HG02678 (cell line): ENCODE data around the gene GIMAP8.
A peak's percentile ranks its signal among the peaks of the same experiment; 100 is the strongest.

Experiments
- ATAC-seq: cut with Tn5 transposase; IDR thresholded peaks from one replicate; pipeline ENCODE4 v1.9.1; 2021; ENCODE audit warnings: mild to moderate bottlenecking, moderate library complexity; ENCODE audit not compliant: unreplicated experiment

Gene GIMAP8

DNA sequence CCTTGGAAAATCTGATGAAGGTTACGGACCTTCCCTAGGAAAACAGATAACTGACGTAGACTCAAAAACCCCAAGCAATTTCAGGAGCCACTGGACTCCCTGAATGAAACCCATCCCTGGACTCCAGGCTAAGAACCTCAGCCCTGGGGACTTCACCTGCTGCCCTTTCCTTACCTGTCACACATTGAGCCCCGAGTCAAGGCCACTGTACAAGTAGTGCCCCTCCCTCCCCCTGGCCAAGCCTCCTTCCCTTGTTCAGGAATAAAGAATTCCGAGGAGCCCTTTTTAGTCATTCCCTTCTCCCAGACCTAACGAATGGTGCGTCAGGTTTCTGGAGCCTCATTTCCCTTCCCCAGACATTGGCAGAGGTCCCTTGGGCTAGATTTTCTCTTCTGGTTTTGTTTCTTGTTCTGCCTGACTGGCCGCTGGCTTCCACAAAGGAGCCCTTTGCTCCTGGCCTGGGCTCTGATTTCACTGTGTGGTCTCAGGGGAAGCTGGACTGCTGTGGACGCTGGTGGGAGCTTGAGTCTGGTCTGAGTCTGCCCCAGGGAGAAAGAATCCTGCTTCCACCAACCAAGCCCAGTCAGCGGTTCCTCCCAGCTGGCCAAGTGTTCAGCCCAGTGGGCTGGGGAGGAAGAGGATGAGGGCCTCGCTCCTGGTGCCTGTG is 39.6 kb upstream of the GIMAP8 start:
- no peak for ATAC-seq

DNA sequence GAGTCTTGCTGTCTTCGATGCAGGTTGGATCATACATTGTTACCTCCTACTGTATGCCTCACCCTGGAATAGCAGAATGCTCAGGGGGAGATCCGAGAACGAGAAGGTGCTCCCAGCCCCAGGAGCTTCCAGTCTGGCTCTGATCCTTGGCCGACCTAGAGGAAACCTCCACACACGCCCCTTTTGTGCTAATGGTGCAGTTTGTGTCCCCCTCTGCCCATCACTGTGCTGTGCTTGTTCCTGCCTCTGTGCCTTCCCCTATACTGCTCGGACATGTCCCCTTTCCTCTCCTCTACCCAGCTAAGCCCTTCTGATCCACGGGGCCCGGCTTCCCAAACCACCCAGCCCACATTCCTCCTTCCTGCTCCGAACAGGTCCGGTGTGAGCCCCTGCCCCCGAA is 38.8 kb upstream of the GIMAP8 start:
- ATAC-seq, result no peak

DNA sequence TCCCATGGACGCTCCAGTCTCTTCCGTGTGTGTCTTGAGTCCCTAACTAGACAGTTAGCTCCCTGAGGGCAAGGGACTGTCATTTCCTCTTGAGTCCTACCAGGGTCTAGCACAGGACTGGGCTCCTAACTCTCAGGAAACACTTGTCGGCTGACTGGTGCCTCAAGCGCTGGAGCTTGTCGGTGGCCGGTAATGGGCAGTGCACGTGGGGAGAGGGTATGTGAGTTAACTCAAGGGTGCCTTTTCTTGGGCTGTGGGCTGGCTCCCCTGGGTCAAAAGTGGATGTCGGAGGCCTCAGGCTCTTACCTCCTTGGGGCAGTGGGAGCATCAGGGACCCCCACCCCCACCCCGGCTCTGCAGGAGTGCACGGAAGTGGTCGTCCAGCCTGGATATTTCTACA is 38.4 kb upstream of the GIMAP8 start:
- no peak for ATAC-seq

- no peak for ATAC-seq
Measured at GRCh38 chr7:150412518-150413488, 37.6 kb upstream of the GIMAP8 start.

DNA sequence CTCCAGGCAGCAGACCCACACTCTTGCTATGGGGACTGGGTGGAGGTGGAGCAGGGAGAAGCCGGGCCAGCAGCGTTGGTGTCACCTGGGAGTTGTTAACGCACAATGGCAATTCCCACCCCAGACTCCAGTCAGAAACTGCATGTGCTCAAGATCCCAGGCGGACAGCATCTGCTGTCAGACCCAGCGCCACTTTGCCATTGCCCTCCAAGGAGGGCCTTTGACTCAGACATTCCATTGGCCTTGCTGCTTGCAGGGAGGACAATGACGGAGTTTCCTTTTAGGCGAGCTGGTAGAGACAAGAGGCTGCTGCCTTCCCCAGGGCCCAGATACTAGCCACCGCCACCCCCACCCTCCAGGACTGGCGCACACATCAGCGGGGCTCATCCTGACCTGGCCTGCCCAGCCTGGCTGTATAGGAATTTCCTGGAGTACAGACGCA is 36.8 kb upstream of the GIMAP8 start:
- no peak for ATAC-seq

GRCh38 chr7:150415161-150416153 is 35.0 kb upstream of the GIMAP8 start:
- ATAC-seq, result peak; percentile 62

DNA sequence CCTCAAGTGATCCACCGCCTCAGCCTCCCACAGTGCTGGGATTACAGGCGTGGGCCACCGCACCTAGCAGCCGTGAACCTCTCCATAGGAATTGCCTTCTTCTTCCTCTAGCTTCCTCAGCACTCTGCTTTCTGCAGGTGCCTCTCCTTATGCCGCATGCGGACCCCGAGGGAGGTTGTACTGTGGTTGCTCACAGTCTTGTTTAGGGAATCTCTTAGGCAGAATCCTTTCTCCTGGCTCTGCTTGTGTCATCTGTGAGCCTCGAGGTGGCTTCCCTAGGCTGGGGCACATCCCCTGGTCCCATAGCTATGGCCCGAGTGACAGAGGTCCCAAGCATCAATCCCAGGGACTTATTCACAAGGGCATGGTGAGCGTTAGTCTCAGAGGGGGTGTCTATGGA is 33.2 kb upstream of the GIMAP8 start:
- ATAC-seq, result no peak

DNA sequence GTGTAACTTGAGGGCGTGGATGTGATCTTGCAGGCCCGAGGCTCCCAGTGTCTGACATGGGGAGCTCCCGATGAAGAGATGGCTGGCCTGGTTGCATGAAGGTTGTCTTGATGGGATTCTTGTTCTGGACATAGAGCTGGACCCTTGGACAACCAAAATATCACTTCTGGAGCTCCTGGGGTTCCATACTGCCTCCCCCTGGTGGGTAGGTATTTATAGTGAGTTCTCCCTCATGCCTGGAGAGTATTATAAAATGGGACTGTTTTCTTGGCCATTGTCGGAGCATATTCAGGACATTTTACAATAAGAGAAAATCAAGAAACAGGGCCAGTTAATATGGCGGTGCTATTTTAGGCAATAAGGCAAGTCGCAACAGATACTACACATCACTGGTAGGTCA is 32.6 kb upstream of the GIMAP8 start:
- ATAC-seq, result no peak

GRCh38 chr7:150420242-150420641 is 30.2 kb upstream of the GIMAP8 start:
- no peak for ATAC-seq

GRCh38 chr7:150420987-150421674 is 29.3 kb upstream of the GIMAP8 start:
- ATAC-seq, result peak; percentile 99

DNA sequence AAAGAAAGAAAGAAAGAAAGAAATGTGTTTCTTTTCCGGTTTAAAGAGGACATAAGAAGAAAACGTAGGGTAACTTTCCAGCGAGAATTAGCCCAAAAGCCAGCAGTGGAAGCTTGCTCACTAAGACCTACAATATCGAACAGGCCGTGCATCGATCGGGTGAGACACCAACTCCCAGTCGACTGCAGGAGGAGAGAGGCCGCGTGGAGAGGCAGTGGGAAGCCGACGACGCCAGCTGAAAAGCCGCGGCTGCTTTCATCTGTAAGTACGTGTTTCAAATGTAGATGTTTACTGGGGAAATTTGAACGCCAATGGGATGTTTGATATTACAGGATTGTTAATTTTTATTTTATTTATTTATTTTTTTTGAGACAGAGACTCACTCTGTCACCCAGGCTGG is 28.6 kb upstream of the GIMAP8 start:
- no peak for ATAC-seq

GRCh38 chr7:150425670-150426069 is 24.8 kb upstream of the GIMAP8 start:
- no peak for ATAC-seq

GRCh38 chr7:150428671-150429451 is 21.6 kb upstream of the GIMAP8 start:
- ATAC-seq, result peak; percentile 63

- no peak for ATAC-seq
Measured at GRCh38 chr7:150429699-150430098, 20.7 kb upstream of the GIMAP8 start.

DNA sequence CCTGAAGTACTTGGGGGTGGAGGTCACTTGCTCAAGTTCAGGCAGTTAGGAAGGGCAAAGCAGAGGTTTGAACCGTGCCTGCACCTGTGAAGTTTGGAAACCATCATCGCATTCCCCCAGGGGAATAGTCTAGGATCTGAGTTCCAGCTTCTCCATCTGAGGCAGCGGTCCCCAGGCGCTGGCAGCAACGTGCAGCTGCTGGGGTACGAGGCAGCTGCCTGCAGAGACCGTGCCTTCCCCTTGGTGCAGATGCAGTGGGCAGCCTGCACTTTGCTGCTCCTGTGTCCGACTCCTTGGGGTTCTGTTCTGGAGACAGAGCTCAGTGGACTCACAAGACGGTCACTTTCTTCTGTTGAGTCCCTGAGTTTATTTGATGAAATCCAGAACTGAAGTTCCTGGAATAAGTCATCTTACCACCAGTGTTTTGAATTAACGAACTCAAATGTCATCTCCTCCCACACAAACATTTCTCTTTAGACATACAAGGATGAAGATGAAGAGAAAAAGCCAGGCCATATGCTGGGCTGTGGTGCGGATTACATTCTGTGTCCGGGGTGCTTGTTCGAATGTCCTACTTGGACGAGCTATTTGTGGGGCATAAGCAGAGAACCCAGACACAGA is 19.9 kb upstream of the GIMAP8 start:
- ATAC-seq, result no peak

GRCh38 chr7:150431839-150432658 is 18.4 kb upstream of the GIMAP8 start:
- ATAC-seq, result no peak

DNA sequence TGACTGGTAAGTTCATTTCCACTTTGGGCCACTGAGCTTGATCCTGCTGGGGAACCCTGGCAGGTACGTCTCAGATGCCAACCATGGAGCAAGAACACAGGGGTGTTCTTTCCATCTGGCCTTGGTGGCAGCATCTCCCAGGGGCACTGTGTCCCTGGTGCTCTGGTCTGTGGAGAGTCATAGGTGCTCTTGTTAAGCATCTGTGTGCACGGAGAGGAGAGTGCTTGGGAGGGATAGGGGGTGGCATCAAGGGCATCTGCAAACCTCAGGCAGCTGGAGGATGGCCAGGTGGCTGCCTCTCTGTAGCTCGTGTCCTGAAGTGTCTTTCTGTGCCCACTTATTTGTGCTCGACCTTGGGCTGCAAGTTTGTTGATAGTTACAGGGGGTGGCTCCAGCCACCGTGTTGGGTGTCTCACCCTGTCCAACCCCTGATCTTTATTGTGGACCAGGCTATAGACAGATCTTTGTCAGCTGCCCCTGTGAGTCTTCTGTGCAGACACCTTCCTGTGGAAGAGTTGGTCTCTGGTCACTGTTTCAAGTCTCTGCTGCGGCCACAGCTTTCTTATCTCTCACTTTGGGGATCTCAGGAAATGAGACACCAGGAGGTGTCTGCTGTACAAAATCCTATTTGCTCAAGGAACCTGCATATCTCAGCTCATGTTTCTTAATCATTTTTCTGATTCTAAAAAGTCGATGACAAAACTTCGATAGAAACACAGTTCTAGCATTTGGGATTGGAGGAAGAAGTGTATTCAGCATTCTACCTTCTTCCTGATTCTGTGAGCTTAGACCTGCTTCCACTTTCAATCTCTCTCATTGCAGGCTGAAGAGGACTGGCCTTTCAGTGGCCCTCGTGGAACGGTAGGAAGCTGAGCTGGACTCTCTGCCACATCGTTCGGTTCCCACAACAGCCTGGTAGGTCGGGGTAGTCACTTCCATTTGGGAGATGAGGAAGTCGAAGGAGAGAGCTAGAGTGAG is 17.2 kb upstream of the GIMAP8 start:
- ATAC-seq, result peak; percentile 30
